ENCODE results near the gene ANKRD12. TPM values are rescaled to one million over a fixed set of nuclear protein-coding genes. Genes with fewer than 3 reads are reported as not detected.

Gene ANKRD12
- total RNA-seq, 1 donor from 2014 or later = 53.5 TPM

- Histone ChIP-seq H3K4me1 (no peaks in the 10 kb centered on the region), H3K9me3 (no peaks in the 10 kb centered on the region), H3K27me3 (no peaks in the 10 kb centered on the region), H3K4me3 (no peak overlapping the region), H3K27ac (no peak overlapping the region), H3K36me3 (no peaks in the 10 kb centered on the region)
- no peak for DNase-seq (ENCODE audit: extremely low spot score in 2 of 2)
- intact Hi-C loops (cut with DNase I) = no loop called here
- TF ChIP-seq POLR2A (IDR thresholded peaks at IDR 0.05) = no peak
- no peak for TF ChIP-seq CTCF (IDR thresholded peaks at IDR 0.05)
- TF ChIP-seq POLR2AphosphoS5 (IDR thresholded peaks at IDR 0.05; ENCODE audit: insufficient read depth in 1 of 2, low read depth in 1 of 2) = no peak
These were observed 155.5 kb downstream of the ANKRD12 start for GRCh38 chr18:9292047-9292446.

DNA sequence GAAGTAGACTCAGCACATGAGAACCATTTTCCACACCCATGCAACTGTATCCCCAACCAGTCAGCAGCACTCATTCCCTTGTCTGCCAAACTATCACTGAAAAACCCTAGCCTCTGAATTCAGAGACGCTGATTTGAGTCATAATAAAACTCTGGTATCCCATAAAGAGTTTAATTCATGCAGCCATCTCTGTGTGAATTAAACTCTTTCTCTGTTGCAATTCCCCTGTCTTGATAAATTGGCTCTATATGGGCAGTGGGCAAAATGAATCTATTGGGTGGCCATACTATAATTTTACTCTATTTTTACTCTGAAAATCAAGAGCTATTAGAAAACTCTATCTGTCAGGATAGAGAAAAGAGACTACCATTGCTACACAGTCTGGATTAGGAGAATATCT, 157.4 kb downstream of the ANKRD12 start:
- intact Hi-C loops (cut with DNase I) = no loop called here
- H3K9me3 ChIP-seq = no peaks in the 10 kb centered on the region
- no peaks in the 10 kb centered on the region for H3K4me1 ChIP-seq
- DNase-seq (ENCODE audit: extremely low spot score in 2 of 2) = no peak
- H3K27me3 ChIP-seq = no peaks in the 10 kb centered on the region
- H3K4me3 ChIP-seq = no peak overlapping the region
- no peak overlapping the region for H3K27ac ChIP-seq
- TF ChIP-seq CTCF (IDR thresholded peaks at IDR 0.05) (no peak), POLR2A (IDR thresholded peaks at IDR 0.05) (no peak), POLR2AphosphoS5 (IDR thresholded peaks at IDR 0.05; ENCODE audit: insufficient read depth in 1 of 2, low read depth in 1 of 2) (no peak)
- no peaks in the 10 kb centered on the region for H3K36me3 ChIP-seq

GRCh38 chr18:9296233-9297006, 159.8 kb downstream of the ANKRD12 start:
- no peak for DNase-seq (ENCODE audit: extremely low spot score in 2 of 2)
- no peak overlapping the region for H3K27ac ChIP-seq
- H3K9me3 ChIP-seq = no peaks in the 10 kb centered on the region
- TF ChIP-seq POLR2A (IDR thresholded peaks at IDR 0.05) = no peak
- TF ChIP-seq POLR2AphosphoS5 (IDR thresholded peaks at IDR 0.05; ENCODE audit: insufficient read depth in 1 of 2, low read depth in 1 of 2) = no peak
- TF ChIP-seq CTCF (IDR thresholded peaks at IDR 0.05) = no peak
- intact Hi-C loops (cut with DNase I) = no loop called here
- H3K36me3 ChIP-seq = no peaks in the 10 kb centered on the region
- no peaks in the 10 kb centered on the region for H3K4me1 ChIP-seq
- no peaks in the 10 kb centered on the region for H3K27me3 ChIP-seq
- no peak overlapping the region for H3K4me3 ChIP-seq

GRCh38 chr18:9297007-9297393, 160.4 kb downstream of the ANKRD12 start:
- no peak for TF ChIP-seq POLR2A (IDR thresholded peaks at IDR 0.05)
- TF ChIP-seq POLR2AphosphoS5 (IDR thresholded peaks at IDR 0.05; ENCODE audit: insufficient read depth in 1 of 2, low read depth in 1 of 2) = no peak
- no peak for TF ChIP-seq CTCF (IDR thresholded peaks at IDR 0.05)
- Histone ChIP-seq H3K4me3 (no peak overlapping the region), H3K27me3 (no peaks in the 10 kb centered on the region), H3K9me3 (no peaks in the 10 kb centered on the region), H3K4me1 (no peaks in the 10 kb centered on the region), H3K27ac (no peak overlapping the region), H3K36me3 (no peaks in the 10 kb centered on the region)
- intact Hi-C loops (cut with DNase I) = no loop called here
- DNase-seq (ENCODE audit: extremely low spot score in 2 of 2) = no peak

GRCh38 chr18:9304388-9305070, 167.9 kb downstream of the ANKRD12 start:
- H3K36me3 ChIP-seq = no peaks in the 10 kb centered on the region
- peaks cover 8% of the 10 kb centered on the region for H3K9me3 ChIP-seq
- TF ChIP-seq POLR2A (IDR thresholded peaks at IDR 0.05) (no peak), POLR2AphosphoS5 (IDR thresholded peaks at IDR 0.05; ENCODE audit: insufficient read depth in 1 of 2, low read depth in 1 of 2) (no peak), CTCF (IDR thresholded peaks at IDR 0.05) (no peak)
- H3K4me1 ChIP-seq = no peaks in the 10 kb centered on the region
- no peak overlapping the region for H3K27ac ChIP-seq
- H3K4me3 ChIP-seq = no peak overlapping the region
- DNase-seq (ENCODE audit: extremely low spot score in 2 of 2) = no peak
- intact Hi-C loops (cut with DNase I) = no loop called here
- H3K27me3 ChIP-seq = no peaks in the 10 kb centered on the region
